ENCODE measurements around the gene CELSR3. TPM values are rescaled to one million over a fixed set of nuclear protein-coding genes. Genes with fewer than 3 reads are reported as not detected.

CELSR3 gene
- polyA plus RNA-seq, 2 of the 4 experiments (the other 2 are of a cell fraction), result 2.2 to 4.8 TPM

GRCh38 chr3:48684054-48684349, 21.3 kb upstream of the CELSR3 start:
- ATAC-seq (no peak), FAIRE-seq (no peak), DNase-seq (ENCODE audit: low read depth in 1 of 2, low spot score in 1 of 2) (no peak)
- ChIA-PET POLR2A (no interaction called here), CTCF (interaction anchor here (1.0 to 2.3 kb wide), 5 partner anchors 13 to 56 kb away, joined by 4 to 13 read pairs (median 5); partner anchors contain the start of gene SLC26A6)
- peak overlapping the region in 1 of 2 experiments; percentile 94; a peak in 1 of 6 replicates for H3K27ac ChIP-seq
- peak overlapping the region; percentile 90 for H3K4me2 ChIP-seq
- H3K4me1 ChIP-seq, result peaks cover 30% of the 10 kb centered on the region
- H3K4me3 ChIP-seq, result no peak overlapping the region
- TF ChIP-seq RCOR1 (IDR thresholded peaks at IDR 0.05; ENCODE audit: low read depth, low read length) (no peak), TFCP2L1 (CRISPR knock-in tag; IDR thresholded peaks at IDR 0.05) (no peak), ZSCAN20 (CRISPR knock-in tag; IDR thresholded peaks at IDR 0.05) (no peak), GATA3 (IDR thresholded peaks at IDR 0.05; ENCODE audit: borderline replicate concordance) (no peak), SMC3 (IDR thresholded peaks at IDR 0.05) (no peak), PBX3 (IDR thresholded peaks at IDR 0.05) (no peak), HEYL (CRISPR knock-in tag; IDR thresholded peaks at IDR 0.05) (no peak)
- 97% methylated on average over 8 of the region's 8 CpGs for WGBS (ENCODE audit: missing lambda C conversion rate)
- no peaks in the 10 kb centered on the region for H3K9me3 ChIP-seq

DNA sequence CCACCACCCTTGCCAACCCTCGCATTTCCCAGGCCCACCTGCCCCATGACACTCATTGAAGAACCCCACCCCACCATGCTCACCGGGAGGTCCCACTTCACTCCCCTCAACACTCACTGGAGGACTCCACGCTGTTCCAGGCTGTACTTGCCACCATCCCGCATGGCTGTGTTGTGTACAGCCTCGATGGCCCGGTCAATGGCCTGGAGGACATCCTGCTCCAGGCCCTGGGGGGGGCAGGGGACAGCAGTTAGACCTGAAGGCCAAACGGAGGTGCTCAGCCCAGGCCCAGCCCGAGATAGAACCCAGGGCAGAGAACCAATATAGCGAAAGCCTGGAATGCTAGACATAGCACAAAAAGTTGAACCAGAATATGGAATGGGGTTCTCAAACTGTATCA, 20.1 kb upstream of the CELSR3 start:
- ATAC-seq (no peak), FAIRE-seq (no peak), DNase-seq (ENCODE audit: low read depth in 1 of 2, low spot score in 1 of 2) (no peak)
- Histone ChIP-seq H3K27ac (no peak overlapping the region; a peak in 1 of 6 replicates), H3K4me1 (peaks cover 30% of the 10 kb centered on the region), H3K9me3 (no peaks in the 10 kb centered on the region), H3K4me3 (no peak overlapping the region), H3K4me2 (no peak overlapping the region)
- 95% methylated on average over 5 of the region's 9 CpGs for WGBS (ENCODE audit: missing lambda C conversion rate)
- TF ChIP-seq FOXS1 (CRISPR knock-in tag; IDR thresholded peaks at IDR 0.05), result no peak
- no peak for TF ChIP-seq PHF8 (IDR thresholded peaks at IDR 0.05; ENCODE audit: borderline replicate concordance, low read depth)
- no peak for TF ChIP-seq MAZ (IDR thresholded peaks at IDR 0.05; ENCODE audit: borderline replicate concordance, low read depth, low read length)
- no peak for TF ChIP-seq FOSB (CRISPR knock-in tag; IDR thresholded peaks at IDR 0.05)
- TF ChIP-seq RCOR1 (IDR thresholded peaks at IDR 0.05; ENCODE audit: low read depth, low read length), result no peak
- TF ChIP-seq, protein P1, sequence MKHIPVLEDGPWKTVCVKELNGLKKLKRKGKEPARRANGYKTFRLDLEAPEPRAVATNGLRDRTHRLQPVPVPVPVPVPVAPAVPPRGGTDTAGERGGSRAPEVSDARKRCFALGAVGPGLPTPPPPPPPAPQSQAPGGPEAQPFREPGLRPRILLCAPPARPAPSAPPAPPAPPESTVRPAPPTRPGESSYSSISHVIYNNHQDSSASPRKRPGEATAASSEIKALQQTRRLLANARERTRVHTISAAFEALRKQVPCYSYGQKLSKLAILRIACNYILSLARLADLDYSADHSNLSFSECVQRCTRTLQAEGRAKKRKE (CRISPR knock-in tag; IDR thresholded peaks at IDR 0.05; ENCODE audit: low read depth), result no peak
- TF ChIP-seq CBX8 (IDR thresholded peaks at IDR 0.05), result no peak
- no peak for TF ChIP-seq RARB (CRISPR knock-in tag; IDR thresholded peaks at IDR 0.05)
- TF ChIP-seq MYC (IDR thresholded peaks at IDR 0.05; ENCODE audit: borderline replicate concordance, low read length), result no peak
- TF ChIP-seq, protein P2, sequence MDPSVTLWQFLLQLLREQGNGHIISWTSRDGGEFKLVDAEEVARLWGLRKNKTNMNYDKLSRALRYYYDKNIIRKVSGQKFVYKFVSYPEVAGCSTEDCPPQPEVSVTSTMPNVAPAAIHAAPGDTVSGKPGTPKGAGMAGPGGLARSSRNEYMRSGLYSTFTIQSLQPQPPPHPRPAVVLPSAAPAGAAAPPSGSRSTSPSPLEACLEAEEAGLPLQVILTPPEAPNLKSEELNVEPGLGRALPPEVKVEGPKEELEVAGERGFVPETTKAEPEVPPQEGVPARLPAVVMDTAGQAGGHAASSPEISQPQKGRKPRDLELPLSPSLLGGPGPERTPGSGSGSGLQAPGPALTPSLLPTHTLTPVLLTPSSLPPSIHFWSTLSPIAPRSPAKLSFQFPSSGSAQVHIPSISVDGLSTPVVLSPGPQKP (IDR thresholded peaks at IDR 0.05; ENCODE audit: low read depth, low read length), result no peak
- TF ChIP-seq GATA3 (IDR thresholded peaks at IDR 0.05; ENCODE audit: borderline replicate concordance), result no peak
- TF ChIP-seq, protein P3, sequence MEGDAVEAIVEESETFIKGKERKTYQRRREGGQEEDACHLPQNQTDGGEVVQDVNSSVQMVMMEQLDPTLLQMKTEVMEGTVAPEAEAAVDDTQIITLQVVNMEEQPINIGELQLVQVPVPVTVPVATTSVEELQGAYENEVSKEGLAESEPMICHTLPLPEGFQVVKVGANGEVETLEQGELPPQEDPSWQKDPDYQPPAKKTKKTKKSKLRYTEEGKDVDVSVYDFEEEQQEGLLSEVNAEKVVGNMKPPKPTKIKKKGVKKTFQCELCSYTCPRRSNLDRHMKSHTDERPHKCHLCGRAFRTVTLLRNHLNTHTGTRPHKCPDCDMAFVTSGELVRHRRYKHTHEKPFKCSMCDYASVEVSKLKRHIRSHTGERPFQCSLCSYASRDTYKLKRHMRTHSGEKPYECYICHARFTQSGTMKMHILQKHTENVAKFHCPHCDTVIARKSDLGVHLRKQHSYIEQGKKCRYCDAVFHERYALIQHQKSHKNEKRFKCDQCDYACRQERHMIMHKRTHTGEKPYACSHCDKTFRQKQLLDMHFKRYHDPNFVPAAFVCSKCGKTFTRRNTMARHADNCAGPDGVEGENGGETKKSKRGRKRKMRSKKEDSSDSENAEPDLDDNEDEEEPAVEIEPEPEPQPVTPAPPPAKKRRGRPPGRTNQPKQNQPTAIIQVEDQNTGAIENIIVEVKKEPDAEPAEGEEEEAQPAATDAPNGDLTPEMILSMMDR (IDR thresholded peaks at IDR 0.05), result no peak
- TF ChIP-seq, protein P4, sequence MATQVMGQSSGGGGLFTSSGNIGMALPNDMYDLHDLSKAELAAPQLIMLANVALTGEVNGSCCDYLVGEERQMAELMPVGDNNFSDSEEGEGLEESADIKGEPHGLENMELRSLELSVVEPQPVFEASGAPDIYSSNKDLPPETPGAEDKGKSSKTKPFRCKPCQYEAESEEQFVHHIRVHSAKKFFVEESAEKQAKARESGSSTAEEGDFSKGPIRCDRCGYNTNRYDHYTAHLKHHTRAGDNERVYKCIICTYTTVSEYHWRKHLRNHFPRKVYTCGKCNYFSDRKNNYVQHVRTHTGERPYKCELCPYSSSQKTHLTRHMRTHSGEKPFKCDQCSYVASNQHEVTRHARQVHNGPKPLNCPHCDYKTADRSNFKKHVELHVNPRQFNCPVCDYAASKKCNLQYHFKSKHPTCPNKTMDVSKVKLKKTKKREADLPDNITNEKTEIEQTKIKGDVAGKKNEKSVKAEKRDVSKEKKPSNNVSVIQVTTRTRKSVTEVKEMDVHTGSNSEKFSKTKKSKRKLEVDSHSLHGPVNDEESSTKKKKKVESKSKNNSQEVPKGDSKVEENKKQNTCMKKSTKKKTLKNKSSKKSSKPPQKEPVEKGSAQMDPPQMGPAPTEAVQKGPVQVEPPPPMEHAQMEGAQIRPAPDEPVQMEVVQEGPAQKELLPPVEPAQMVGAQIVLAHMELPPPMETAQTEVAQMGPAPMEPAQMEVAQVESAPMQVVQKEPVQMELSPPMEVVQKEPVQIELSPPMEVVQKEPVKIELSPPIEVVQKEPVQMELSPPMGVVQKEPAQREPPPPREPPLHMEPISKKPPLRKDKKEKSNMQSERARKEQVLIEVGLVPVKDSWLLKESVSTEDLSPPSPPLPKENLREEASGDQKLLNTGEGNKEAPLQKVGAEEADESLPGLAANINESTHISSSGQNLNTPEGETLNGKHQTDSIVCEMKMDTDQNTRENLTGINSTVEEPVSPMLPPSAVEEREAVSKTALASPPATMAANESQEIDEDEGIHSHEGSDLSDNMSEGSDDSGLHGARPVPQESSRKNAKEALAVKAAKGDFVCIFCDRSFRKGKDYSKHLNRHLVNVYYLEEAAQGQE (IDR thresholded peaks at IDR 0.05), result no peak
- TF ChIP-seq, protein P5, sequence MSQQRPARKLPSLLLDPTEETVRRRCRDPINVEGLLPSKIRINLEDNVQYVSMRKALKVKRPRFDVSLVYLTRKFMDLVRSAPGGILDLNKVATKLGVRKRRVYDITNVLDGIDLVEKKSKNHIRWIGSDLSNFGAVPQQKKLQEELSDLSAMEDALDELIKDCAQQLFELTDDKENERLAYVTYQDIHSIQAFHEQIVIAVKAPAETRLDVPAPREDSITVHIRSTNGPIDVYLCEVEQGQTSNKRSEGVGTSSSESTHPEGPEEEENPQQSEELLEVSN (IDR thresholded peaks at IDR 0.05; ENCODE audit: borderline replicate concordance, low read depth), result no peak
- TF ChIP-seq RFX5 (IDR thresholded peaks at IDR 0.05), result no peak
- no peak for TF ChIP-seq JUN (IDR thresholded peaks at IDR 0.05)
- POLR2A ChIA-PET, result no interaction called here
- CTCF ChIA-PET, result interaction anchor here (1.1 to 2.3 kb wide), 2 partner anchors 18 to 57 kb away, joined by 5 to 13 read pairs; no protein-coding TSS in a partner anchor

All from A549 (cell line).